Hepatocyte (in vitro differentiated cells): Measurements from ENCODE around the gene CDK6.

Source experiments
- CTCF ChIP-seq: fragments of 200-600 bp; sonication (generic); IDR thresholded peaks from 2 replicates; pipeline ENCODE4 v1.5.1; 2016; ENCODE audit warnings: antibody characterized with exemption, mild to moderate bottlenecking; ENCODE audit not compliant: poor library complexity
- EZH2 ChIP-seq: fragments of 200-600 bp; sonication (generic); IDR thresholded peaks from 2 replicates; pipeline ENCODE4 v1.6.1; 2016; ENCODE audit warnings: antibody characterized with exemption, mild to moderate bottlenecking, borderline replicate concordance

DNA sequence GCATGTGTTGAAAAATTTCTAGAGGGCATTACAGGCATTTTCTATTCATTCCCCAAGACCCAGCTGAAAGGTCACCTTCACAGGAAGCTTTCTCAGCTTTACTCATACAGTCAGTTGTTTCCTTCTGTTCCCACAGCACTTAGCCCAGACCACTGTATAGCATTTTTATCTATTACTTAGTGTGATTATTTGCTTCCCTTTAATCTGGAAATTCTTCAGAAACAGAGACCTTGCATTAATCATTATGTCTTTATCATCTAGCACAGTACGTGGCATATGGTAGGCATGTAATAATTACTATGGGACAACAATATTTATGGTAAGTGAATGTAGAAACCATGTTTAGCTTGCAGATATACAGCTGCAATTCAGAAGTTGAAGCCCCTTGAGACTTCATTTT is 38.2 kb upstream of the CDK6 start:
- TF ChIP-seq CTCF (no peak), EZH2 (no peak)
